Activated CD8-positive, alpha-beta T cell treated with anti-CD3 and anti-CD28 coated beads, Interleukin-2, amount 10 ng/mL, durations not matched to agents 7 days and 5 days (primary cell): ENCODE data around the gene RIC8A. TPM values are rescaled to one million over a fixed set of nuclear protein-coding genes. Genes with fewer than 3 reads are reported as not detected.
A peak's percentile ranks its signal among the peaks of the same experiment; 100 is the strongest.
"Not testable (repeated sequence)": the region's sequence is repeated elsewhere in the genome, so short reads cannot be mapped to it uniquely, and the experiment has no call there.

ENCODE experiments used
- ATAC-seq: fragments of 150-1000 bp; cut with Tn5 transposase; one replicate; pipeline ENCODE4 v1.10.0; 2021; ENCODE audit warnings: moderate library complexity
- CTCF ChIA-PET: fragments of 350-600 bp; sonication (Branson Sonifier 250); formaldehyde crosslinking; loops from one replicate; lab custom pipeline; 2021; ENCODE audit warnings: antibody characterized with exemption; lab: Charles Lee
- POLR2A ChIA-PET: fragments of 350-600 bp; sonication (Branson Sonifier 250); formaldehyde crosslinking; loops from one replicate; lab custom pipeline; 2021; ENCODE audit warnings: antibody characterized with exemption; lab: Charles Lee
- DNase-seq: peaks from one replicate; pipeline ENCODE4 v3.0.0-alpha.2; 2020
- H3K27ac Mint-ChIP-seq: one replicate; pipeline ENCODE4 v1.8.0; 2021; ENCODE audit warnings: mild to moderate bottlenecking, mixed read lengths
- H3K27me3 Mint-ChIP-seq: one replicate; pipeline ENCODE4 v1.8.0; 2021; ENCODE audit warnings: low read depth, mixed read lengths
- H3K36me3 Mint-ChIP-seq: one replicate; pipeline ENCODE4 v1.8.0; 2021; ENCODE audit warnings: low read depth, mixed read lengths
- H3K4me1 Mint-ChIP-seq: one replicate; pipeline ENCODE4 v1.8.0; 2021; ENCODE audit warnings: low read depth, mixed read lengths
- H3K4me3 Mint-ChIP-seq: one replicate; pipeline ENCODE4 v1.8.0; 2021; ENCODE audit warnings: mild to moderate bottlenecking, mixed read lengths
- H3K9me3 Mint-ChIP-seq: one replicate; pipeline ENCODE4 v1.8.0; 2022; ENCODE audit warnings: mixed read lengths; ENCODE audit not compliant: insufficient read depth
- total RNA-seq, 2 experiments: library from RNA; stranded (reverse); gene quantifications; one replicate each; pipeline ENCODE4 v1.2.3, GENCODE V29; 2021

Gene RIC8A
- total RNA-seq = 100 to 1,000 TPM; 121 to 126 TPM

DNA sequence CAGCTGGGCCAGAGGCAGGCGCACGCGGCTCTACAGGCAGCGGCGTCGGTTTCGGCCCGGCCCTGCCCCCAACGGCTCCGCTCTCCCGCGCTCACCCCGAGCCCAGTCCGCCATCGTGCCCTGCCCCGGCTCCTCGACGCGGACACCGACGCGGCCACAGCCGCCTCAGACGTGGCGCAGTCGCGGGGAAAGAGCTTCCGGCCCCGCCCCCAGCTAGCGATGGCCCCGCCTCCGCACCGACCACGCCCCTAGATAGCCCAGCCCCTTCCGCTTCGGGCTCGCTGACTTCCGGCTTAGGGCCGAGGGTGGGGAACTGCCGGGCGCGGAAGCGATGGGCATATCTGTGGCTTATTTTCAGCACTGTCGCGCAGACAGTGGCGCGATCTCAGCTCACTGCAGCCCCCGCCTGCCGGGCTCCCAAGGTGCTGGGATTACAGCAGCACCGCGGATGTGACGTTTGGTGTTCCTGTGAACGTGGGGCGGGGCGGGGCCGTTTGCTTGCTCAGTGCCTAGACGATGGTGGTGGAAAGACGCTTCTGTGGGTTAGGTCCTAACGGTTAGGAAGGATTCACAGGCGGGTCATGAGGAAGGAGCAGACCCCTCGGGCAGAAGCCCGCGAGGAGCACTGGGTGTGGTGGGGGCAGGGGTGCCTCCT is at the start of gene RIC8A, which contains the start of gene BET1L:
TSS of gene RIC8A (plus strand) at position 501 of the 655 bp plus-strand sequence. CDS start 1,147 bp downstream, outside the sequence.
TSS of gene BET1L (minus strand) at position 192 of the 655 bp plus-strand sequence. CDS start at position 114, 78 bp downstream.
- no peaks in the 10 kb centered on the region for H3K9me3 Mint-ChIP-seq
- peak within 1 kb of the TSS; percentile 94 for H3K4me3 Mint-ChIP-seq
- ATAC-seq (peak; percentile 78), DNase-seq (peak; percentile 98)
- peaks cover 62% of the 10 kb centered on the region for H3K36me3 Mint-ChIP-seq
- peaks cover 63% of the 10 kb centered on the region for H3K4me1 Mint-ChIP-seq
- ChIA-PET CTCF (interaction anchor here (0.5 to 2.1 kb wide), 15 partner anchors 11 to 312 kb away, joined by 3 to 13 read pairs (median 4); partner anchors contain the start of genes PSMD13 and PTDSS2), POLR2A (interaction anchor here (0.6 to 2.9 kb wide), 22 partner anchors 9 to 612 kb away, joined by 3 to 16 read pairs (median 4); partner anchors contain the start of genes IFITM2, NLRP6, PNPLA2 and PSMD13)
- H3K27me3 Mint-ChIP-seq = no peaks in the 10 kb centered on the region
- peak within 1 kb of the TSS; percentile 99 for H3K27ac Mint-ChIP-seq

DNA sequence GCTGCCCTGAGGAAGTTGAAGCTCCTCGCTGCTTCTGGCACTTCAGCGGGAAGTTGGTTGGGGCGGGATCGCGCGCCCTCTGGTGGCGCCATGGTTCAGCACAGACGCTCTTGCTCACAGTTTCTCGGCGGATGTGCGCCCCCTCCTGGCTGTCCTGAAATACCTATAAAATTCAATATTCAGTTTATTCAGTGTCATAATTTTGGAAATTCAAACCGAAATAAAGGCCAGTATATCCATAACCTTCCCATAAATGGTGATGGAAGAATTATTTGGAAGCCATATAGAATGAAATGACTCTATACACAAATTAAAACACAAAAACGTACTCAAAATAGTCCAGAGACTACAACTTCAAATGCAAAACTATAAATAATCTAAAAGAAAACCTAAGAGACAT is 27.3 kb upstream of the RIC8A start:
- POLR2A ChIA-PET, H3K4me3 Mint-ChIP-seq, ATAC-seq, H3K27me3 Mint-ChIP-seq, H3K4me1 Mint-ChIP-seq, H3K9me3 Mint-ChIP-seq, DNase-seq, CTCF ChIA-PET, H3K27ac Mint-ChIP-seq, H3K36me3 Mint-ChIP-seq: not testable (repeated sequence)

DNA sequence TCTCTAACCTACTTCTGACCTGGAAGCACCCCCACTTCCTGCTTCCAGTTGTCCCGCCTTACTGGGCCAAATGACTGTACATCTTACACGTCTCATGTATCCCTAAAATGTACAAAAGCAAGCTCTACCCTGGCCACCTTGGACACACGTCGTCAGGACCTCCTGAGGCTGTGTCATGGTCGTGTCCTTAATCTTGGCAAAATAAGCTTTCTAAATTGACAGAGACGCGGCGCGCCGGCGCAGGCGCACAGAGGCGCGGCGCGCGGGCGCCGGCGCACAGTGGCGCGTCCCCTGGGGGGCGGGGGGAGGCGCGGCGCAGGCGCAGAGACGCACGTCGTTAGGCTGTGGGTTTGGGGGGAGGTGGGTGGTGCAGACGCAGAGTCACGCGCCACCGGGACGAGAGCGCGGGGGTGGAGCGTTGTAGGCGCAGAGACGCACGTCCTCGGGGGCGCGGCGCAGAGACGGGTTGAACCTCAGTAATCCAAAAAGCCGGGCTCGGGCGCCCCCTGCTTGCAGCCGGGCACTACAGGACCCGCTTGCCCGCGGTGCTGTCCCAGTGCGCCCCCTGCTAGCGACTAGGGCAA is 18.2 kb upstream of the RIC8A start:
- POLR2A ChIA-PET, H3K36me3 Mint-ChIP-seq, H3K4me1 Mint-ChIP-seq, CTCF ChIA-PET, H3K27ac Mint-ChIP-seq, H3K9me3 Mint-ChIP-seq, H3K27me3 Mint-ChIP-seq, DNase-seq, H3K4me3 Mint-ChIP-seq: not testable (repeated sequence)
- peak; percentile 34 for ATAC-seq

DNA sequence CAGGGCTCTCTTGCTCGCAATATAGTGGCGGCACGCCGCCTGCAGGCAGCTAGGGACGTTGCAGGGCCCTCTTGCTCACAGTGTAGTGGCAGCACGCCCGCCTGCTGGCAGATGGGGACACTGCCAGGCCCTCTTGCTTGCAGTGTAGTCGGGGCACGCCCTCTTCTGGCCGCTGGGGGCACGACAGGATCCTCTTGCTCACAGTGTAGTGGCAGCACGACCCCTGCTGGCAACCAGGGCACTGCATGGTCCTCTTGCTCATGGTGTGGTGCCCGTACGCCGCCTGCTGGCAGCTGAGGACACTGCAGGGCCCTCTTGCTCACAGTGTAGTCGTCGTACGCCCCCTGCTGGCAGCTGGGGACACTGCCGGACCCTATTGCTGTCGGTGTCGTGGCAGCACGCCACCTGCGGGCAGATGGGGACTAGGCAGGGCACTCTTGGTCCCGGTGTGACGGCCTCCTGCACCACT is 17.6 kb upstream of the RIC8A start:
- POLR2A ChIA-PET, H3K4me3 Mint-ChIP-seq, H3K9me3 Mint-ChIP-seq, H3K4me1 Mint-ChIP-seq, H3K27me3 Mint-ChIP-seq, H3K27ac Mint-ChIP-seq, H3K36me3 Mint-ChIP-seq, CTCF ChIA-PET: not testable (repeated sequence)
- DNase-seq (peak; percentile 36), ATAC-seq (peak; percentile 69)

DNA sequence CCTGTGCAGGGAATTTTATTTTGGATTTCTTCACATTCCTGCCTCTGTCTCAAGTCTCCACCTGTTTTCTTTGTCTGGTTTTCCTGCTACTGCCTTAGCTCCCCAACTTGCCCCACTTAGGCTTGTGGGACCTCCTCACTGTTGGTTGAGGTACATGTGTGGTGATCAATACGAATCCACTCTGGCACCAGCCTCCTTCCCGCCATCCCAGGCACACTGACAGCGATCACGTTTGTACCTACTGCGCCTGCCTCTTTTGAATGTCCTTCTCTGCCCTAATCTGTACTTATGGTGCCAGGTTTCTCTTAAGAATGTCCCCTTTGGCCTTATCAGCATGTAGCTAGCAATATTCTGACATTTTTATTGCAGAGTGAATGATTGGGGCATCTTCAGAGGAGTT is 17.0 kb upstream of the RIC8A start:
- CTCF ChIA-PET, H3K9me3 Mint-ChIP-seq, H3K4me3 Mint-ChIP-seq, POLR2A ChIA-PET, H3K4me1 Mint-ChIP-seq, H3K27ac Mint-ChIP-seq, ATAC-seq, H3K27me3 Mint-ChIP-seq, H3K36me3 Mint-ChIP-seq, DNase-seq: not testable (repeated sequence)

DNA sequence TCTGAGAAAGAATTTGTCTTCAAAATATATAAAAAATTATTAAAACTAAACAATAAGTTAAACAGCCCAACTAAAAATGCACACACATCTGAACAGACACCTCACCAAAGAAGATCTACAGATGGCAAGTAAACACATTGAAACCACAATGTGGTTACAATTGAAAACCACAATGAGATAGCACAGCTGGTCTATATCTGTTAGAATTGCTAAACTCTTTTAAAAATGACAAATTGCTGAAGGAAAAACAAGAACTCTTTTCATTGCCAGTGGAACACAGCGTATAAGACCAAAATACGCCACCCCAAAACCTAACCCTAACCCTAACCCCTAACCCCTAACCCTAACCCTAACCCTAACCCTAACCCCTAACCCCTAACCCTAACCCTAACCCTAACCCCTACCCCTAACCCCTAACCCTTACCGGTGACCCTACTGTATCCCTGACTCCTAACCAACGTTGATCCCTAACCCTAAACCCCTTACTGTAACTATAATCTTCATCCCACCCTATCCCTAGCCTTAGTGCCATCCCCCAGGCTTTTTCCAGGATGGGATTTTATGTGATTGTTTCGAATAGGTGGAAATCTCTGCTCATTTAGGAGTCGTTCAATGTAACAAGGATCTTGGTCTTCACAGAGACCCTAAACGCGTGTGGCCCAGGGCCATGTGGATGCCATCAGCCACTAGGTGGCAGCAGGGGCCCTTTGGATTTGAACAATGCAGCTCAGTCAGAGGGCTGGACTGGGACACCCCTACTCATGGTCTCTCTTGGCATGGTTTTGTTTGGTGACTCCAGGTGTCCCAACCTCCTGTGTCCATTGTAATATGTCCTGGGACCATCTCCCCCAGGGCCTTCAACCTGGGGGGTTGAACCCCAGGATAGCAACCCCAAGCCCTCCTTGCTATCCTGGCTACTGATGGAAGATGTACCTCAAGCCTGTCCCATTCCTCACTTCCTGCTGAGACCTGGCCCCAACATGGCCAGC is 15.7 kb upstream of the RIC8A start:
- POLR2A ChIA-PET, H3K4me3 Mint-ChIP-seq, H3K36me3 Mint-ChIP-seq, CTCF ChIA-PET, H3K9me3 Mint-ChIP-seq, H3K4me1 Mint-ChIP-seq, H3K27me3 Mint-ChIP-seq, H3K27ac Mint-ChIP-seq: not testable (repeated sequence)
- DNase-seq = peak; percentile 20
- ATAC-seq = peak; percentile 66

DNA sequence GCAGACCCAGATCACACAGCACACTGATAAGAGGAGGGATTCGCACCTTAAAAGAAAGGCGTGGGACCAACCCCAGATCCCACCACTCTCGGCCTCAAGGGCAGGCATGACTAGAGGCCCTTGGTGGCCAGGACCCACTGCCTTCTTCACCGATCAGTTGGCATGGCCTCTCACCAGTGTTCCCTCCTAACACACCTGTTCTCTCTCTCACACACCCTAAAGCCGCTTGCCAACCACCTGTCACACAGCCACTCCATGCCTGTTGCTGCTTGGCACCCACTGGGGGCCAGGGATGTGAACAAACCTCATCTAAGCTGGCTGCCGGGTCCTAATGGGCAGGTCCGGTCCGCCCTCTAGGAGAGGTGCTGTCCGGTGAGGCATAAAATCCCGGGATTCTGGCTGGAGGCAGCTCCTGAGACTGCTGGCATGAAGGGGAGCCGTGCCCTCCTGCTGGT is 14.8 kb upstream of the RIC8A start, which contains the start of gene SCGB1C1:
TSS of gene SCGB1C1 (plus strand) at position 405 of the 455 bp plus-strand sequence. CDS start at position 427, 22 bp downstream.
- H3K27me3 Mint-ChIP-seq, H3K36me3 Mint-ChIP-seq, DNase-seq, H3K4me3 Mint-ChIP-seq, POLR2A ChIA-PET, ATAC-seq, CTCF ChIA-PET, H3K9me3 Mint-ChIP-seq, H3K4me1 Mint-ChIP-seq, H3K27ac Mint-ChIP-seq: not testable (repeated sequence)

DNA sequence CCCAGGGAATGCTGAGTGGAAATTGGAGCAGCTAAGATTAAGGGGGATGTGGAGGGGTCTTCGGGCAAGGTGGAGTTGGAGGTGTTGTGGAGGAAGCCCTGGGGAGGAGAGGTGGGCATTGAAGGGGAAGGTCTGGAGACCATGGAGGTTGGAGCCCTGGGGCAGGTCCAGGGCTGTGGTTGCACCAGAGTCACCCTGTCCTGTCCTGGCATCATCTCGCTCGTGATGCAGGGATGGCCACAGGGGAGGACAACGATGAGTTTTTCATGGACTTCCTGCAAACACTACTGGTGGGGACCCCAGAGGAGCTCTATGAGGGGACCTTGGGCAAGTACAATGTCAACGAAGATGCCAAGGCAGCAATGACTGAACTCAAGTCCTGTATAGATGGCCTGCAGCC is 14.0 kb upstream of the RIC8A start:
- H3K4me1 Mint-ChIP-seq, ATAC-seq, H3K4me3 Mint-ChIP-seq, H3K36me3 Mint-ChIP-seq, H3K27me3 Mint-ChIP-seq, CTCF ChIA-PET, H3K9me3 Mint-ChIP-seq, POLR2A ChIA-PET, H3K27ac Mint-ChIP-seq: not testable (repeated sequence)
- DNase-seq = peak; percentile 19

DNA sequence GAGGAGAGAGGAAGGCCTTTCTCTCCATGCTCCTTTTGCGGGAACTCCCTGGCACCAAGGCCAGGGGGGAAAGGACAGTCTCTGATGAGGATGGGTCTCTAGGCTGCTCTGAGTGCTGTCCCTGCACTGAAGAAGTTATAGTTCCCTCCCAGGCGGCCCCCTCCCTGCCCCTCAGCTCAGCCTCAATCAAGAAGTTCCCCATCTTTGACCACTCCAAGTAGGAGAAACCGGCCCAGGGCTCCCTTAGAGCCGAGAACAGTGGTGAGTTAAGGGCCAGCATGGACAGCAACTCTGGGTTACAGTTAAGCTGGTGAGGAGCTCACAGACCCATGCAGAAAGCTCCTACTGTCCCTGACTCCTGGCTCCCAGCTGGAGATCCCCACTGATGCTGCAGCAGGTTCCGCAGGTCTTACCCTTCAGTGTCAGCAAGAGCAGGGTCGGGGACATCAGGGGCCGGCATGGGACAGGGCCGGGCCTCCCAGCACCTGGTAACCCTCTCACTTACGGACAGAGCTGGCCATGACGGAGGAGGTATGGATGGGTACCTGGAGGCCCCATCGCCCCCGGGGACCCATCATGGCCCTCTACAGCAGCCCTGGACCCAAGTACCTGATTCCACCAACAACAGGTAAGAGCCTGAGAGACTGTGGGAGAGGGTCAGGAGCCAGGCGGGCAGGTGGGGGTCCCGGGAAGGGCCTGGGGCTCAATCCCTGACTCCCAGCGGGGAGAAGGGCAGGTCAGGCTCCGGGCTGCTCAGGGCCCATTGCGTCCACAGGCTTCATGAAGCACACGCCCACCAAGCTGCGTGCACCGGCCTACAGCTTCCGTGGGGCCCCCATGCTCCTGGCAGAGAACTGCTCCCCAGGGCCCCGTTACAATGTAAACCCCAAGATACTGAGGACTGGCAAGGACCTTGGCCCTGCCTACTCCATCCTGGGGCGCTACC is 10.4 kb upstream of the RIC8A start:
- ChIA-PET POLR2A (no interaction called here), CTCF (interaction anchor here (1.3 kb wide), 1 partner anchor 53 kb away, joined by 4 read pairs; no protein-coding TSS in a partner anchor)
- ATAC-seq (no peak), DNase-seq (peak; percentile 19)
- no peaks in the 10 kb centered on the region for H3K9me3 Mint-ChIP-seq
- H3K4me3 Mint-ChIP-seq = no peak overlapping the region
- H3K27me3 Mint-ChIP-seq = no peaks in the 10 kb centered on the region
- no peak overlapping the region for H3K27ac Mint-ChIP-seq
- H3K36me3 Mint-ChIP-seq = no peaks in the 10 kb centered on the region
- peaks cover 12% of the 10 kb centered on the region for H3K4me1 Mint-ChIP-seq

DNA sequence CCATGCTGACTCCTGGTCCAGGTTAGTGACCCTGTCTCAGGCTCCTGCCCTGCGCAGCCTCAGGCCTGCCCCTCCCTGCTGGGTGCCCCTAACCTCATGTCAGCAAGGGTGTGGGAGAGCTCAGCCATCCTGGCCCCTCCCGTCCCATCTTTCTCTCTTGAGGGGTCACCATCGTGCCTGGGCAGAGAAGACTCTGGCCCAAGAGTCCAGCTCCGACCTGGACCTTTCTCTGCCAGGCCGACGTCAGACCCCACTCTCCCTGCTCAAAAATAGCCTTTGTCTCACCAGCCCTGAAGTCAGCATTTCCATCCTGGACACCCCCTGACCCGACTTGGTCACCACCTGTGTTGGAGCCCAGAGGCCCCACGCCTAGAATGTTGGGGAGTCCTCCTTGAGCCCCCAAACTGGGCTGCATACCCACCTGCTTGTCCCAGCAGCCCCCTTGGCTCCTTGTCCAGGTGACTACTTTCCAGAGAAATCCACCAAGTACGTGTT is 9.7 kb upstream of the RIC8A start:
- no peaks in the 10 kb centered on the region for H3K36me3 Mint-ChIP-seq
- ATAC-seq (no peak), DNase-seq (peak; percentile 20)
- H3K9me3 Mint-ChIP-seq = no peaks in the 10 kb centered on the region
- POLR2A ChIA-PET = no interaction called here
- H3K27ac Mint-ChIP-seq = no peak overlapping the region
- H3K4me1 Mint-ChIP-seq = peaks cover 17% of the 10 kb centered on the region
- no peak overlapping the region for H3K4me3 Mint-ChIP-seq
- no peaks in the 10 kb centered on the region for H3K27me3 Mint-ChIP-seq
- CTCF ChIA-PET = interaction anchor here (1.3 kb wide), 1 partner anchor 53 kb away, joined by 4 read pairs; no protein-coding TSS in a partner anchor
